Cerebellar nuclear complex (tissue), 1 donor: Measurements from ENCODE around the gene CEP135.
"Not testable (repeated sequence)": the region's sequence is repeated elsewhere in the genome, so short reads cannot be mapped to it uniquely, and the experiment has no call there.

Experiments
- DNase-seq, 2 experiments: peaks; one replicate each; lab custom pipeline; 2025; lab: John Stamatoyannopoulos, UW

CEP135 gene

DNA sequence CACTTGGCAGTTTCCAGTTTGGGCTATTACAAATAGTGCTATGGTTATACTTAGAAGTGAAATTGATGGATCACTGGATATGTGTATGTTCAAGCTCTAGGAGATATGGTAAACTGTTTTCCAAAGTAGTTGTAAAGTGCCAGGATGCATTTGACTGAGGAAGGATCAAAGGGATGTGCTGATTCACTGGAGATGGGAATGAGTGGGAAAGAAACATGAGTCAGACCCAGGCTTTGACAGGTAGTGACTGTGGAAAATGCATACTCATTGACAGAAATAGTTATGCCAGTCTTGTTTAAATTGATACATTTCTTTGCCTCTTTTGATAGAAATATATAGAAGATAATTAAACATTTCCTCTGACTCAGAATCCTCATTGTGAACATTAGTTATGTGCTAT is 77.9 kb downstream of the CEP135 start:
- DNase-seq, result no peak

- DNase-seq, result no peak
These were observed 79.4 kb downstream of the CEP135 start for GRCh38 chr4:56028165-56028564.

- DNase-seq, result no peak
These were observed 89.9 kb downstream of the CEP135 start for GRCh38 chr4:56038487-56039162.

GRCh38 chr4:56040842-56041241 is 92.1 kb downstream of the CEP135 start:
- no peak for DNase-seq

GRCh38 chr4:56042225-56042624 is 93.5 kb downstream of the CEP135 start:
- no peak for DNase-seq

DNA sequence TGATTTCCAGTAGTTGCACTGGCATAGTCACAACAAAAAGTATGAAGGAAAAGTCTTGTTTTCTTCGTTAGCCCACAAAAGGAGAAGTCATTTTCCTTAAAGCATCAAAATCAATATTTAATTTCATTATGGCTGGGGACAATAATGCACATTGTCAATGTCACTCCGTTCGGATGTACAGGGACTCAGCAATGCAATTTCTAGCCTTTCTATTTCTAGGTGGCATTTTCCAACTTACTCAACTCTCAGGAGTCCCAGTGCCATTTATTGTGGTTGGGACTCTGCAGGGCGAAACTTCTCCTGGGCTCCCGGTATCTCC is 99.6 kb downstream of the CEP135 start:
- DNase-seq, result peak in 1 of 2 experiments; percentile 6

DNA sequence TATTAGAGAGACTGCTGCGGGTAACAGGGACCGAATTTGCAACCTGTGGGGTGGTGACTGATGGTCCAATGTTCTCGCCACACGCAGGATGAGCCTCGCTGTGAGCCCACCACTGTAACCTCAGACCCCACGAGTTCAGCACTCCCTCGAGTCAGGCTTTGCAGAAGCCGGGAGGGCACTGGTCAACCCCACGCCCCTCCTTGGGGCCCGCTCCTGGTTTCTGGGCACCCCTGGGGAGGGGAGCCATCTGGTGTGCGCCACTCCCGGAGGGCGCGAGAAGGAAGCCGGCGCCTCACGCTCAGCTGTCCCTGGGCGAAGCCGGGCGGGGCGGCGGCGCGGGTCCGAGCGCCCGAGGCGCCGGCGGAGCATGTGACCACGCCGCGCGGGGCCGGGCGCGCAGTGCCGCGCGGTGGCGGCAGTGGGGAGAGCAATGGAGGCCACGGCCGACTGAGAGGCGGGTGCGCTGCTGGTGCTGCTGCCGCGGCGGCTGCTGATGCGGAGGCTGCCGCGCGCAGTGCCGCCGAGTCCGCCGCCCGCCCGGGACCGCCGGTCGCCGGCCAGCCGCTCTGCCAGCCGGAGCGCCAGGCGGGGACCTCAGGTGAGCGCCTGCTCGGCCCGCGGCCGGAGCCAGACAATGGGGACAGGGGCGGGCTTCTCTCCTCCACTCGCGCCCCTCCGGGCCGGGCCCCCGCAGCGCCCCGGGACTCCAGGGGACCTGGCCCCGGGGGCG is 100.1 kb downstream of the CEP135 start:
- DNase-seq, result no peak

DNA sequence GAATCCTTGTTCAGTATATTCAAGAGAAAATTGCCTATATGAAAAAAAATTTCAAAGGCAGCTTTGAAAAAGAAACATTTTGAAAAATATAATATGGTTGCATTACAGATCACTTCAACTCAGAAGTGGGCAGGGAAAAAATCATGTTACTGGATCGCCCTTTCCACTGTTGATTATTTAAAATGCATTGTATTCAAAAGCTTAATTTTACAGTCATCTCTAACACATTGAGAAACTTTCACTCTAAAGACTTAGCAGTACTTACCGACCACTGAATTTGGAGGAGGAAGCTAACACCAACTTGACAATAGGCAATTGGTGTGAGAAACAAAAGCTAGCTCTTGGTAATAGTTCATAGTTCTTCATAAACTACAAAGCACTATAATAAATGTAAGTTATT is 101.9 kb downstream of the CEP135 start:
- DNase-seq, result no peak

DNA sequence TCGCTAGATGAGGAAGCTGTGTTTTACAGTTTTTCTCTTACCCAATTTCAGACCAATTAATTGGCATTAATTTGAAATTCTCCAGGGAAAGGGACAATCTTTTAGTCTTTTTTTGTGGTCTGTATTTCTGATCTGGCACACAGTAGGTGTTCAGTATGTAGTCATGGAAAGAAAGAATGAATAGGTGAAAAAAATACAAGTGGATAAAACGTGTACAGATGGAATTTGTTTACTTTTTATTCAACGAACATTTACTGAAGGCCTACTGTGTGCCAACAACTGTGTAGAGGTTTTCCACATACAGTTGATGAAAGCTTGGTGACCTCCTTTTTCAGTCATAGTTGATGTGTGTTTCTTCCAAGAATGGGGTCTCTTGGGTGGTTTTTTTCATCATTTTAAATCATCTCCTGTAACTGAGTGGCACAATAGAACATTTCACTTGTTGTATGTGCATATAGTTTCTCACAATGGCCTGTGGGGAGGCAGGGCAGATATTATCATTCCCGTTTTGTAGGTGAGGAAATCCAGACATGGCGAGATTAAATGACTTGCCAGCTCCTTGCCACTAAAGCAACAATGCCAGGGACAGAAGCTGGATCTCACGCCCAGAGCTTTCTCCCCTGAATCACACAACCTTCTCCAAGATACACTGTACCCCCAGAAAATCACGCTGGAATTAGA is 102.4 kb downstream of the CEP135 start:
- DNase-seq, result no peak

GRCh38 chr4:56051710-56052075 is 102.9 kb downstream of the CEP135 start:
- DNase-seq, result no peak

GRCh38 chr4:56052481-56052880 is 103.7 kb downstream of the CEP135 start:
- no peak for DNase-seq

DNA sequence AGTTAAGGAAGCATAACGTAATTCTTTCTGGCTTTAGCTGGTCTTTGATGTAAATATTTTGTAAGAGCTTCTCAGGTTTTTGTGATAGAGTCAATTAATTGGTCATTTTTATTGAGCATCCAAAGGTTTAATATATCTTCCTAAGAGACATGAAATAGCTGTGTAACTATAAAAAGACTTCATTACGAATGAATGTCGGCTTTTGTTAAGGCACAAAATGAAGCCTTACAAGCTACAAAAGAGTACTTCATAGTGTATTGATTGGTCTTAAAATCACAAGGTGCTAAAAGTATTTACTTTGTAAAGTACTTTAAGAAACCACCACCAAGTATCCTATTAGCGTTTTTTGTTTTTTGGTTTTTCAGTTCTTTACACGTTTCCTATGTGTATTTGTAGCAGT is 104.2 kb downstream of the CEP135 start:
- DNase-seq, result no peak

- no peak for DNase-seq
These were observed 106.6 kb downstream of the CEP135 start for GRCh38 chr4:56055027-56055977.

- no peak for DNase-seq
These were observed 107.2 kb downstream of the CEP135 start for GRCh38 chr4:56055991-56056390.

DNA sequence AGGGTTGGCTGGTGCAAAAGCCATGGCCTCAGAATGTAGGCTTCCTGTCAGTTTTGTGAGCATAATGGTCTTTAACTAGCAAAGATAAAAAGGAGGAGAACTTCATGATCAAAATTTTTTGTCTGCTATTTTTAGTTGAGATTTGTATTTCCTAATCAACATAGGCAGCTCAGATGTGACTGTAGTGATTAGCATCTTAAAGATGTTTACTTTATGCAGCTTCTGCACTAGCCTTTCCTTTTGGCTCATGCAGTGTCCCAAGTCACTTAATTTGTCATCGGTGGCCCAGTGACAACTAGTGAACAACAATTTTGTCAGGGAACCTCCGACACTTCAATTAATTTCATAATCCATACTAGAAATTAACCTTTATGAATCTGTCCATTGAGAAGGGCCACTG is 109.8 kb downstream of the CEP135 start:
- DNase-seq, result no peak

GRCh38 chr4:56060036-56060435 is 111.3 kb downstream of the CEP135 start:
- DNase-seq, result no peak

GRCh38 chr4:56062106-56062505 is 113.4 kb downstream of the CEP135 start:
- no peak for DNase-seq

DNA sequence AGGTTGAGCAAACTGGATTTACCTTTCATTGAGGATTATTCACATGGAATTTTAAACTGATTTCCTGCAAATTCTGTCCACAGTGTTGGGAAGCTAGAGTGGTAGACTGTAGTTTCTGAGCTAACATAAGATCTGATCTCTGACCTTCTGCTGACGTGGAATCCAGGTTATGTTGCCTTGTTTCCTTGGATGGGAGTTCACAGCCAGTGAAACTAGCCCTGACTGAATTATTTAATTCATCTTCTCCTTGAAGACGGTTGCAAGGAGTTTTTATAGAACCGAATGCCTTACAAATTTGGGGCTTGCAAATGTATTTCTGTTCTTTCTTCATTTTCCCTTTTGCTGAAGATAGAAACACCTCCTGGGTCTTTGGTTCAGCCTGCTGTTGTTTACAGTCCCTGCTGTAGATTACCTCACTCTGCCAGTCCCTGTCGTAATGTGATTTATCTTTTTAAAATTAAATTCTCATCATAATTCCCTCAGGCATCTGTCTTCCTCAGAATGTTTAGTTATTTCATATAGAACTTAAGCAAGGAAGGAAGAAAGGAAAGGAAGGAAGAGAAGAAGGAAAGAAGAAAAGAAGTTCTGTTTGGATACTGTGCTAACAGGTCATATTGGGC is 113.9 kb downstream of the CEP135 start:
- no peak for DNase-seq

DNA sequence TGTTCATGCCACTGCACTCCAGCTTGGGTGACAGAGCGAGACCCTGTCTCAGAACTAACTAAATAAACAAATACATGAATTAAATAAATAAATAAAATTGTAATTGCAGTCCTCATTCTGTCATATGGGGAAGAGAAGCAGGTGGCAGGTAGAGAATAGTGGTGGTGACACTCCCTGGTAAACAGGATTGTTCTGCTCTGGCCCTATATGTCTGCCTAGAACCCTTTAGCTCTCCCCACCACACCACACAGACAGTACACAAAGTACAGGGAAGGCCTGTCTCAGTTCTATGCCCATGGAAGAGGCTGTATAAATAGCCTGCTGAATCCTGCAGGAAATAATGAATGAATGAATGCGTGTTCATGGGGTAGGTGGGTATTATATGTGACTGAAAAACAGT is 117.7 kb downstream of the CEP135 start:
- no peak for DNase-seq

DNA sequence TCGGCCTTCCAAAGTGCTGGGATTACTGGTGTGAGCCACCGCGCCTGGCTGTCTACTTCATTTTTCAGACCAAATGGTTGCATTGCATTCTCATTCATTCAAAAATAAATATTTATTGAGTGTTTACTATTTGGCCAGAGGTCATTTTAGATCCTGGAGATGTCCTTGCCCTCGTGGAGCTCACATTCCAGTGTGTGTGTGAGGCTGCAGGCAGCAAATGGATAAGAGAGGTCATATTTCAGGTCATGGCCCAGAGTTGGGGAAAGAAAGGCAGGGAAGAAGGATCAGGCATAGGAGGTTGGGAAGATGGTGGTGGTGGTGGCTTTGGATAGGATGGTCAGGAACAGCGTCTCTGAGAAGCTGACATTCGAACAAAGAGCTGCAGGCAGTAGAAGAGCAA is 119.1 kb downstream of the CEP135 start:
- DNase-seq, result no peak

GRCh38 chr4:56072730-56073129 is 124.0 kb downstream of the CEP135 start:
- DNase-seq, result not testable (repeated sequence)

DNA sequence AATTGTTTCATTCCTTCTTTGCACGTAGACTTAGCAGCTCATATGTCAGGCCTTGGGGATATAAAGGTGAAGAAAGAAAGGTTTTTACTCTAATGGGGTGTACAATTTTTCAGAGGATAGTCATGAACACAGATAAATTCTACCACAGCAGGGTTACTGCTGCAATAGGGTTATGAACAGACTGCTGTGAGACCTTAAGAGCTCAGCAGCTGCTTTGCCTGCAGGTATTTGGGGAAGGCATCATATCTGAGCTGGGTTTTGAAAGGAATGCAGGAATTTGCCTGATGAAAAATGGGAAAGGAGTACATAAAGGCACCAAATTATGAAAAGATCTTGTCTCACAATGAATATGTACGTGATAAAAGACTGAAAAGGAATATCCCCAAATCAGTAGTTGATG is 128.9 kb downstream of the CEP135 start:
- no peak for DNase-seq
